Bladder microvascular endothelial cell (primary cell): Measurements from ENCODE around the gene ERICH2. TPM values are rescaled to one million over a fixed set of nuclear protein-coding genes. Genes with fewer than 3 reads are reported as not detected.

Source experiments
- total RNA-seq: library from RNA; depleted of rRNA; stranded (reverse); fragments of >200 nt; gene quantifications from 2 replicates; pipeline ENCODE4 v1.2.3, GENCODE V29; 2014

Gene ERICH2, protein sequence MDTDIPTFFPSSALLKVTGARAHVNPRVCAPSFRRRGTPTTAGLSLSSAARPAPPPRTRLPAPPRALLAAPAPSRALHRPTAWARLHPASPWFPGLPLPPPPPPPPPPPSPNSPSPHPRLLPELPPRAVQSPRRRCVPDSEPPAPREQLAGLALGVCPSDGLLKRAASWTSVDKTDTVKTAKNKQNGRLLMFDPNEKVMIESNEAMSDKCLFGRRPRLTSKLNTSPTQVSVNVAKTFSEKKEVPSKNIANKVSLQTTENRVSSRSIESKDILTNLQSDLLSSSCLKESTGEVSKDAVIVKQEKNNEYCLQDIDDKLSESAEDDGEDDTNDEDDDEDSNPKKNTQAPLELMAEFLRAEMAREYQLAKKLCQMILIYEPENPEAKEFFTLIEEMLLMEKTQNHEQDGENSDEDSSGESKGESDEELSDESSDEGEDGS
- total RNA-seq, result not detected in 2 replicates

DNA sequence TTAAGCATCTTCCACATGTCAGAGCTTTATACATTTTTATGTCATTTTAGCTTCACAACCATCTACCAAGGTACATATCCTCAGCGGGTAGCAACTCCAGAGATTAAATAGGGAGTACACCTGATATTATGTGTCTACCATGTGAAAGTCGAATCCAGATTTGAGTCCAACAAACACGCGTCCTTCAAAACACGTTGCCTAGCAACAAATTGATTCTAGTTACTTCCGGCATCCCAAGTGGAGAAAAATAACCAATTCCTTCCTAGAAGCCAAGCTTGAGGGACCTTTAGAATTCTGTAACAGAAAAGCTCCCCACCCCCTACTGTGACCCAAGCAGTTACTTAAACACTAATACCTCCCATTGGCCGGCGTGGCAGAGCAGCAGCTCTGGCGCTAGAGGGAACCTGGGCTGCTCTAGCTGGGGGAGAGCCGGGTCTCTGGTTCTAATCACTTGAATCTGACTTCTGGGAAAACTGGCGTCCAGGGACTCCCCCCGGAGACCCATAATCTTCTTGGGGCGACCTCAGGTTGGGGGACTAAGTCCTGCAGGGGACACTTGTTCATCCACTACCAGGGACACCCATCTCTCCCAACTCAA, at the start of gene ERICH2:
TSS of gene ERICH2 (plus strand) at position 371 of the 598 bp plus-strand sequence. CDS start 304 bp downstream, outside the sequence.

GRCh38 chr2:170816504-170817092, 46.4 kb downstream of the ERICH2 start, which contains the start of gene GAD1:
TSS of gene GAD1 (plus strand) at chr2:170816887. CDS start at chr2:170818592, 1,705 bp downstream.

Other genes with a start within 250 kb of the ERICH2 start
- gene SP5, start 55.0 kb upstream of the ERICH2 start, total RNA-seq, result not detected in 2 replicates
- gene GAD1, start 46.5 kb downstream of the ERICH2 start, total RNA-seq, result 0.16 and 0.38 TPM in 2 replicates
- gene GORASP2, start 158.9 kb downstream of the ERICH2 start, total RNA-seq, result 16.8 and 25.4 TPM in 2 replicates